Mucosa of stomach (tissue), 1 donor: ENCODE data around the gene BTBD9.

Experiments used
- H3K27me3 ChIP-seq: one replicate; pipeline ENCODE4 v1.7.0; 2013; ENCODE audit warnings: mild to moderate bottlenecking, low read length; ENCODE audit not compliant: control insufficient read depth, insufficient read depth
- H3K36me3 ChIP-seq: one replicate; pipeline ENCODE4 v1.7.0; 2013; ENCODE audit warnings: low read length; ENCODE audit not compliant: control insufficient read depth, insufficient read depth
- H3K4me1 ChIP-seq: one replicate; pipeline ENCODE4 v1.7.0; 2013; ENCODE audit warnings: mild to moderate bottlenecking, low read length; ENCODE audit not compliant: control insufficient read depth, insufficient read depth
- H3K4me3 ChIP-seq: one replicate; pipeline ENCODE4 v1.7.0; 2013; ENCODE audit warnings: low read length
- H3K9ac ChIP-seq: one replicate; pipeline ENCODE4 v1.7.0; 2013; ENCODE audit warnings: mild to moderate bottlenecking, low read length, moderate library complexity
- H3K9me3 ChIP-seq: one replicate; pipeline ENCODE4 v1.7.0; 2013; ENCODE audit warnings: mild to moderate bottlenecking, low read length, moderate library complexity; ENCODE audit not compliant: control insufficient read depth
- donor health status: Pancreatic carcinoma.

The BTBD9 gene

GRCh38 chr6:38375341-38375740 is 264.4 kb downstream of the BTBD9 start:
- H3K36me3 ChIP-seq, result no peaks in the 10 kb centered on the region
- H3K9ac ChIP-seq, result no peak overlapping the region
- H3K27me3 ChIP-seq, result no peaks in the 10 kb centered on the region
- H3K4me3 ChIP-seq, result no peak overlapping the region
- H3K9me3 ChIP-seq, result no peaks in the 10 kb centered on the region
- H3K4me1 ChIP-seq, result no peaks in the 10 kb centered on the region

- Histone ChIP-seq H3K9me3 (no peaks in the 10 kb centered on the region), H3K9ac (no peak overlapping the region), H3K27me3 (no peaks in the 10 kb centered on the region), H3K4me3 (no peak overlapping the region), H3K36me3 (no peaks in the 10 kb centered on the region), H3K4me1 (no peaks in the 10 kb centered on the region)
Observed at GRCh38 chr6:38371881-38372280, 267.8 kb downstream of the BTBD9 start.

- no peak overlapping the region for H3K9ac ChIP-seq
Observed at GRCh38 chr6:38370653-38371601, 268.8 kb downstream of the BTBD9 start.

DNA sequence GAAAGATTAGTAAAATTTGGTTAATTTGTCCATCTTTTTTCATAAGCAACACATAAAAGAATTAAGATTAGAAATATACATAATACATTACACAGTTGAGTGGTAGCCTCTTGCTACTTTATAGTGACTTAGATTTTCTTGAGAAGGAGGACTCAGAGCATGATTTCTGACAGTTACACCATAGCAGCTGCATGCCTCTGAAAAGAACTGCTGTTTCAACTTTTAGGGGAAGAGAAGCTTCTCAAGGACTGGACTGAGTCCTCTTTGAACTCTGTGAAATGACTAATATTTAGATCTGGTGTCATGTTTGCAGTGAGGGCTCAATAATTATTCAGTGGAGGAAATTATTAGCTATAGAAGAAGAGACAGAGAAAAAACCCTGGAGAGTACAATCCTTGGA is 272.5 kb downstream of the BTBD9 start:
- Histone ChIP-seq H3K9me3 (no peaks in the 10 kb centered on the region), H3K36me3 (no peaks in the 10 kb centered on the region), H3K27me3 (no peaks in the 10 kb centered on the region), H3K9ac (no peak overlapping the region), H3K4me1 (no peaks in the 10 kb centered on the region), H3K4me3 (no peak overlapping the region)

More at GRCh38 chr6:38370653-38371601, 268.8 kb downstream of the BTBD9 start:
- Histone ChIP-seq H3K36me3 (no peaks in the 10 kb centered on the region), H3K4me3 (no peak overlapping the region), H3K9me3 (no peaks in the 10 kb centered on the region), H3K4me1 (no peaks in the 10 kb centered on the region), H3K27me3 (no peaks in the 10 kb centered on the region)

GRCh38 chr6:38366234-38366633 is 273.5 kb downstream of the BTBD9 start:
- Histone ChIP-seq H3K27me3 (no peaks in the 10 kb centered on the region), H3K36me3 (no peaks in the 10 kb centered on the region), H3K4me1 (no peaks in the 10 kb centered on the region), H3K9ac (no peak overlapping the region), H3K4me3 (no peak overlapping the region), H3K9me3 (no peaks in the 10 kb centered on the region)

DNA sequence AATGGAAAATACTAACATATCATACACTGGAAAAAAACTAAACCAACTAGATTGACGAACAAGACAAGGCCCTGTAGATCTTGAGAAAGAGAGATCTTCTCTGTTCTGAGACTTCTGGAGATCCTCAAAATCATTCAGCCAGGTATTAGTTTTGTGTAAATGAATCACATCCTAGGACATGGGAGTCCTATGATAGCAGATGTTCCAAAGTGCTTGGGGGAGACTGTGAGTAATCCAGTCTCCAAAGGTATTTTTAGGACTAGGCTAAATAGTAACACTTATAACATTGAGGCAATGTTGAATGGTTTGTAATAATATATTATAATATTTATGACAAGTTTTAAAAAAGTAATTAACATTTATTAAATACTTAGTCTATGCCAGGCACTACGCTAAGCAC is 275.0 kb downstream of the BTBD9 start:
- Histone ChIP-seq H3K9ac (no peak overlapping the region), H3K4me3 (no peak overlapping the region), H3K9me3 (no peaks in the 10 kb centered on the region), H3K27me3 (no peaks in the 10 kb centered on the region), H3K36me3 (no peaks in the 10 kb centered on the region), H3K4me1 (no peaks in the 10 kb centered on the region)

GRCh38 chr6:38364127-38364526 is 275.6 kb downstream of the BTBD9 start:
- H3K4me3 ChIP-seq, result no peak overlapping the region
- no peaks in the 10 kb centered on the region for H3K36me3 ChIP-seq
- H3K27me3 ChIP-seq, result no peaks in the 10 kb centered on the region
- no peak overlapping the region for H3K9ac ChIP-seq
- H3K4me1 ChIP-seq, result no peaks in the 10 kb centered on the region
- no peaks in the 10 kb centered on the region for H3K9me3 ChIP-seq

GRCh38 chr6:38355519-38355918 is 284.2 kb downstream of the BTBD9 start:
- no peak overlapping the region for H3K4me3 ChIP-seq
- H3K9me3 ChIP-seq, result no peaks in the 10 kb centered on the region
- no peaks in the 10 kb centered on the region for H3K27me3 ChIP-seq
- H3K9ac ChIP-seq, result no peak overlapping the region
- H3K4me1 ChIP-seq, result no peaks in the 10 kb centered on the region
- no peaks in the 10 kb centered on the region for H3K36me3 ChIP-seq

- Histone ChIP-seq H3K9me3 (no peaks in the 10 kb centered on the region), H3K36me3 (no peaks in the 10 kb centered on the region), H3K9ac (no peak overlapping the region), H3K4me1 (no peaks in the 10 kb centered on the region), H3K4me3 (no peak overlapping the region), H3K27me3 (no peaks in the 10 kb centered on the region)
Observed at GRCh38 chr6:38354905-38355304, 284.8 kb downstream of the BTBD9 start.

- Histone ChIP-seq H3K36me3 (no peaks in the 10 kb centered on the region), H3K9ac (no peak overlapping the region), H3K4me3 (no peak overlapping the region), H3K4me1 (no peaks in the 10 kb centered on the region), H3K9me3 (no peaks in the 10 kb centered on the region), H3K27me3 (no peaks in the 10 kb centered on the region)
Observed at GRCh38 chr6:38354037-38354381, 285.7 kb downstream of the BTBD9 start.

- H3K4me1 ChIP-seq, result no peaks in the 10 kb centered on the region
- H3K9ac ChIP-seq, result no peak overlapping the region
- H3K4me3 ChIP-seq, result no peak overlapping the region
- no peaks in the 10 kb centered on the region for H3K27me3 ChIP-seq
- no peaks in the 10 kb centered on the region for H3K9me3 ChIP-seq
- no peaks in the 10 kb centered on the region for H3K36me3 ChIP-seq
Observed at GRCh38 chr6:38353310-38354036, 286.3 kb downstream of the BTBD9 start.

DNA sequence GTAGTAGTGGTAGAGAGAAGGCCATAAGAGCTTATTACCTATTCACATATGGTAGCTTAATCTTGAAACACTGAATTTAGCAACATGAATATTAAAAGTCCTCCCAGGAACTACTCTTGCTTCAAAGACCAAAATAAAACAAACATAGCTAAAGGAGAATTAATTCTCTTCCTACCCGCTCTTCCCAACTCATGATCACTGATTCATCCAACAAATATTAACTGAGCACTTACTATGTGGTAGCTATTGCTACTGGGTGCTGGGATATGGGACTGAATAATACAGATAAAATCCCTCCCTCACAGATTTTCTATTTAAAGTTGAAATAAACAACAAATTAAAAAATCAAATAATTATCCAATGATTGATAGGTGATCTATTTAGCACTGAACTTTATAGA is 287.1 kb downstream of the BTBD9 start:
- H3K27me3 ChIP-seq, result no peaks in the 10 kb centered on the region

More for the DNA sequence above, 287.1 kb downstream of the BTBD9 start:
- no peaks in the 10 kb centered on the region for H3K36me3 ChIP-seq
- no peak overlapping the region for H3K4me3 ChIP-seq
- H3K4me1 ChIP-seq, result no peaks in the 10 kb centered on the region
- H3K9ac ChIP-seq, result no peak overlapping the region
- H3K9me3 ChIP-seq, result no peaks in the 10 kb centered on the region
